Left lung (tissue), 10 donors: ENCODE results near the gene LYST. TPM values are rescaled to one million over a fixed set of nuclear protein-coding genes. Genes with fewer than 3 reads are reported as not detected.
"Not testable (repeated sequence)": the region's sequence is repeated elsewhere in the genome, so short reads cannot be mapped to it uniquely, and the experiment has no call there.

Experiments
- ATAC-seq: fragments of 200-7000 bp; cut with Tn5 transposase; one replicate; pipeline ENCODE4 v1.9.1; 2020; ENCODE audit warnings: moderate library complexity
- DNase-seq, 4 donors: peaks; one replicate each; pipeline ENCODE4 v3.0.0-alpha.2; 2013 to 2020
- H3K27ac ChIP-seq, 2 donors: fragments of 200-600 bp; sonication (generic) in 1 of 2; one replicate each; pipeline versions ENCODE4 v1.5.0 to v1.8.0; 2020 to 2021
- H3K27me3 ChIP-seq, 2 donors: fragments of 200-600 bp; sonication (generic) in 1 of 2; one replicate each; pipeline versions ENCODE4 v1.5.0 to v1.8.0; 2020 to 2021
- H3K36me3 ChIP-seq, 2 donors: fragments of 200-600 bp; sonication (generic) in 1 of 2; one replicate each; pipeline versions ENCODE4 v1.5.0 to v1.8.0; 2020 to 2021
- H3K4me1 ChIP-seq, 2 donors: fragments of 200-600 bp; one replicate each; pipeline ENCODE4 v1.8.0; 2021
- H3K4me3 ChIP-seq, 2 donors: fragments of 200-600 bp; sonication (generic) in 1 of 2; one replicate each; pipeline versions ENCODE4 v1.5.0 to v1.8.0; 2020 to 2021; ENCODE audit warnings: mild to moderate bottlenecking in 1 of 2
- H3K9me3 ChIP-seq, 2 donors: fragments of 200-600 bp; sonication (generic) in 1 of 2; one replicate each; pipeline versions ENCODE4 v1.5.0 to v1.8.0; 2020 to 2021
- intact Hi-C, 2 donors: fragments of 100-400 bp; cut with DNase I; formaldehyde crosslinking; loops; one replicate each; pipeline versions ENCODE4 v1.11.2 to v1.14.2; 2022
- polyA plus RNA-seq, 6 donors: library from polyadenylated mRNA; unstranded; fragments of 120-200 nt; gene quantifications; one replicate each; pipeline ENCODE4 v1.2.1, GENCODE V29; 2013; ENCODE audit not compliant: insufficient read length in 6 of 6
- total RNA-seq, 2 donors: library from RNA; stranded (reverse); fragmentation: NEBNext Ultra II Directional; extraction: Animal tissue kit (Norgen Biotek cat#: 25700); gene quantifications; one replicate each; pipeline ENCODE4 v1.2.1, GENCODE V29; 2021
- TF ChIP-seq, protein P1 (sequence below), 2 donors: fragments of 200-600 bp; sonication (generic) in 1 of 2; IDR thresholded peaks; one replicate each; pipeline versions ENCODE4 v1.5.0 to v1.8.0; 2021; ENCODE audit warnings: antibody characterized with exemption in 2 of 2
- donor health status: DM: no; HTN: yes; CAD: no.
- donor health status: DM: no; HTN: no; CAD: no.

Gene LYST
- total and polyA plus RNA-seq, 8 donors = 10.3 to 64.9 (median 13.0) TPM

- H3K4me3 ChIP-seq = no peak overlapping the region
- H3K9me3 ChIP-seq = no peaks in the 10 kb centered on the region
- no peak for DNase-seq
- H3K27ac ChIP-seq = no peak overlapping the region
- H3K36me3 ChIP-seq = no peaks in the 10 kb centered on the region
- ATAC-seq = no peak
- TF ChIP-seq, protein P1, sequence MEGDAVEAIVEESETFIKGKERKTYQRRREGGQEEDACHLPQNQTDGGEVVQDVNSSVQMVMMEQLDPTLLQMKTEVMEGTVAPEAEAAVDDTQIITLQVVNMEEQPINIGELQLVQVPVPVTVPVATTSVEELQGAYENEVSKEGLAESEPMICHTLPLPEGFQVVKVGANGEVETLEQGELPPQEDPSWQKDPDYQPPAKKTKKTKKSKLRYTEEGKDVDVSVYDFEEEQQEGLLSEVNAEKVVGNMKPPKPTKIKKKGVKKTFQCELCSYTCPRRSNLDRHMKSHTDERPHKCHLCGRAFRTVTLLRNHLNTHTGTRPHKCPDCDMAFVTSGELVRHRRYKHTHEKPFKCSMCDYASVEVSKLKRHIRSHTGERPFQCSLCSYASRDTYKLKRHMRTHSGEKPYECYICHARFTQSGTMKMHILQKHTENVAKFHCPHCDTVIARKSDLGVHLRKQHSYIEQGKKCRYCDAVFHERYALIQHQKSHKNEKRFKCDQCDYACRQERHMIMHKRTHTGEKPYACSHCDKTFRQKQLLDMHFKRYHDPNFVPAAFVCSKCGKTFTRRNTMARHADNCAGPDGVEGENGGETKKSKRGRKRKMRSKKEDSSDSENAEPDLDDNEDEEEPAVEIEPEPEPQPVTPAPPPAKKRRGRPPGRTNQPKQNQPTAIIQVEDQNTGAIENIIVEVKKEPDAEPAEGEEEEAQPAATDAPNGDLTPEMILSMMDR (IDR thresholded peaks at IDR 0.05) = no peak
- intact Hi-C loops = no loop called here
- H3K4me1 ChIP-seq = peaks cover 0 to 38% of the 10 kb centered on the region in 2 donors
- H3K27me3 ChIP-seq = no peaks in the 10 kb centered on the region
These were observed 39.7 kb upstream of the LYST start for GRCh38 chr1:235906436-235906835.

GRCh38 chr1:235903809-235904208 is 37.1 kb upstream of the LYST start:
- DNase-seq, H3K27me3 ChIP-seq, H3K36me3 ChIP-seq, intact Hi-C loops, H3K4me3 ChIP-seq, H3K27ac ChIP-seq, ATAC-seq, H3K9me3 ChIP-seq: not testable (repeated sequence)
- peaks cover 0 to 29% of the 10 kb centered on the region in 2 donors for H3K4me1 ChIP-seq

GRCh38 chr1:235902677-235903542 is 36.2 kb upstream of the LYST start:
- Histone ChIP-seq H3K4me3 (no peak overlapping the region), H3K27ac (peak overlapping the region; percentile 31 to 40), H3K27me3 (no peaks in the 10 kb centered on the region), H3K36me3 (no peaks in the 10 kb centered on the region), H3K9me3 (no peaks in the 10 kb centered on the region), H3K4me1 (peaks cover 0 to 23% of the 10 kb centered on the region in 2 donors)
- ATAC-seq = peak; percentile 83
- peak in 2 of 4 donors; percentile 77 to 79 for DNase-seq
- intact Hi-C loops = no loop called here
- TF ChIP-seq, protein P1 (IDR thresholded peaks at IDR 0.05) = no peak

- DNase-seq = no peak
- Histone ChIP-seq H3K27ac (peak overlapping the region in 1 of 2 donors; percentile 70), H3K4me3 (no peak overlapping the region), H3K4me1 (peaks cover 0 to 23% of the 10 kb centered on the region in 2 donors), H3K27me3 (no peaks in the 10 kb centered on the region), H3K9me3 (no peaks in the 10 kb centered on the region), H3K36me3 (no peaks in the 10 kb centered on the region)
- ATAC-seq = no peak
- TF ChIP-seq, protein P1 (IDR thresholded peaks at IDR 0.05) = no peak
- intact Hi-C loops = no loop called here
These were observed 34.8 kb upstream of the LYST start for GRCh38 chr1:235901461-235901860.

DNA sequence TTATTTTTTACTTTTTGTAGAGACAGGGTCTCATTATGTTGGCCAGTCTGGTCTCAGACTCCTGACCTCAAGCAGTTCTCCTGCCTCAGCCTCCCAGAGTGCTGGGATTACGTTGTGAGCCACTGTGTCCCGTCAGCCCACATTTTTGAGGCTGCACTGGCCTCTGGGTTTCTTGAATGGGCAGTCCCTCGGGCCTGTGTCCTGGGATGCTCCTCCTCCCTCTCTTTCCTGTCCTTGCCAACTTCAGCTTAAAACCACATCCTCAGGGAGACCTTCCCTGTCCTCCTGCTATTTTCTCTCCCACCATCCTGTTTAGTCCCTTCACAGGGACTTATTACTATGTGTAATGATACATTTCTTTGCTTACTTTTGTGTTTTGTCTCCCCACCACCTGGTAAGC is 31.4 kb upstream of the LYST start:
- Histone ChIP-seq H3K27ac (no peak overlapping the region), H3K27me3 (no peaks in the 10 kb centered on the region), H3K9me3 (no peaks in the 10 kb centered on the region), H3K4me1 (peaks cover 0 to 32% of the 10 kb centered on the region in 2 donors), H3K4me3 (no peak overlapping the region), H3K36me3 (no peaks in the 10 kb centered on the region)
- no peak for DNase-seq
- TF ChIP-seq, protein P1 (IDR thresholded peaks at IDR 0.05) = no peak
- no peak for ATAC-seq
- intact Hi-C loops = no loop called here
